ENCODE data around the gene NUSAP1. TPM values are rescaled to one million over a fixed set of nuclear protein-coding genes. Genes with fewer than 3 reads are reported as not detected.

Gene NUSAP1
- total RNA-seq, 2 experiments from 2014 or later, result 179 to 206 TPM

GRCh38 chr15:41333026-41333562 is 413 bp downstream of the NUSAP1 start:
- peak overlapping the region; percentile 91 for H3K4me3 Mint-ChIP-seq
- CTCF ChIA-PET, result interaction anchor here (0.6 to 1.9 kb wide), 9 partner anchors 9 to 604 kb away, joined by 3 to 8 read pairs (median 4); partner anchors contain the start of genes CHP1, EXD1 and MAPKBP1
- intact Hi-C loops (cut with DNase I, micrococcal nuclease), result loop anchor here (2.0 to 10.0 kb wide), 7 partner anchors 160 to 764 kb away; partner anchors contain the start of genes CHAC1 (in 1 of the 2), INO80 (in 1 of the 2), ITPKA (in 1 of the 2) and JMJD7 (in 1 of the 2)
- H3K9me3 Mint-ChIP-seq (ENCODE audit: low read depth), result no peaks in the 10 kb centered on the region
- POLR2A ChIA-PET, result interaction anchor here (0.7 to 2.6 kb wide), 9 partner anchors 8 to 663 kb away, joined by 3 to 19 read pairs (median 5); partner anchors contain the start of genes CHP1 and MAPKBP1
- ATAC-seq (peak; percentile 1), DNase-seq (no peak)
- peak overlapping the region; percentile 92 for H3K27ac Mint-ChIP-seq
- no peaks in the 10 kb centered on the region for H3K27me3 Mint-ChIP-seq
- H3K36me3 Mint-ChIP-seq (ENCODE audit: low read depth), result peaks cover 34% of the 10 kb centered on the region
- H3K4me1 Mint-ChIP-seq, result peaks cover 32% of the 10 kb centered on the region

GRCh38 chr15:41334293-41335120 is 1.8 kb downstream of the NUSAP1 start:
- ATAC-seq (no peak), DNase-seq (no peak)
- Mint-ChIP-seq H3K9me3 (ENCODE audit: low read depth) (no peaks in the 10 kb centered on the region), H3K27me3 (no peaks in the 10 kb centered on the region), H3K27ac (peak overlapping the region; percentile 49), H3K36me3 (ENCODE audit: low read depth) (peaks cover 36% of the 10 kb centered on the region), H3K4me1 (peaks cover 35% of the 10 kb centered on the region), H3K4me3 (peak overlapping the region; percentile 91)
- intact Hi-C loops (cut with DNase I, micrococcal nuclease), result loop anchor here (5.0 to 10.0 kb wide), 4 partner anchors 217 to 493 kb away; partner anchors contain the start of genes CHAC1 (in 1 of the 2), INO80 (in 1 of the 2) and JMJD7 (in 1 of the 2)
- ChIA-PET POLR2A (interaction anchor here (0.6 to 2.6 kb wide), 4 partner anchors 12 to 641 kb away, joined by 3 to 19 read pairs (median 6); no protein-coding TSS in a partner anchor), CTCF (no interaction called here)

GRCh38 chr15:41336549-41336948 is 3.9 kb downstream of the NUSAP1 start:
- POLR2A ChIA-PET, result interaction anchor here (0.5 to 0.6 kb wide), 2 partner anchors 54 to 528 kb away, joined by 3 read pairs; no protein-coding TSS in a partner anchor
- H3K27me3 Mint-ChIP-seq, result no peaks in the 10 kb centered on the region
- H3K4me1 Mint-ChIP-seq, result peaks cover 32% of the 10 kb centered on the region
- DNase-seq (peak; percentile 17), ATAC-seq (no peak)
- peaks cover 51% of the 10 kb centered on the region for H3K36me3 Mint-ChIP-seq (ENCODE audit: low read depth)
- peak overlapping the region; percentile 21 for H3K4me3 Mint-ChIP-seq
- H3K9me3 Mint-ChIP-seq (ENCODE audit: low read depth), result no peaks in the 10 kb centered on the region
- CTCF ChIA-PET, result interaction anchor here (0.5 to 0.6 kb wide), 2 partner anchors 14 to 558 kb away, joined by 3 read pairs; no protein-coding TSS in a partner anchor
- intact Hi-C loops (cut with DNase I, micrococcal nuclease), result loop anchor here in 1 of 2 experiments (10.0 kb wide), 1 partner anchor 432 kb away; no protein-coding TSS in a partner anchor
- no peak overlapping the region for H3K27ac Mint-ChIP-seq

GRCh38 chr15:41337047-41337446 is 4.4 kb downstream of the NUSAP1 start:
- POLR2A ChIA-PET, result no interaction called here
- Mint-ChIP-seq H3K27ac (no peak overlapping the region), H3K36me3 (ENCODE audit: low read depth) (peaks cover 54% of the 10 kb centered on the region), H3K4me3 (no peak overlapping the region), H3K27me3 (no peaks in the 10 kb centered on the region), H3K4me1 (peaks cover 29% of the 10 kb centered on the region), H3K9me3 (ENCODE audit: low read depth) (no peaks in the 10 kb centered on the region)
- DNase-seq (no peak), ATAC-seq (no peak)
- intact Hi-C loops (cut with DNase I, micrococcal nuclease), result loop anchor here in 1 of 2 experiments (10.0 kb wide), 1 partner anchor 432 kb away; no protein-coding TSS in a partner anchor
- CTCF ChIA-PET, result no interaction called here

GRCh38 chr15:41337631-41338522 is 5.2 kb downstream of the NUSAP1 start:
- Mint-ChIP-seq H3K27ac (no peak overlapping the region), H3K36me3 (ENCODE audit: low read depth) (peaks cover 60% of the 10 kb centered on the region), H3K4me1 (peaks cover 29% of the 10 kb centered on the region), H3K4me3 (no peak overlapping the region), H3K27me3 (no peaks in the 10 kb centered on the region), H3K9me3 (ENCODE audit: low read depth) (no peaks in the 10 kb centered on the region)
- POLR2A ChIA-PET, result no interaction called here
- DNase-seq (no peak), ATAC-seq (no peak)
- CTCF ChIA-PET, result no interaction called here
- intact Hi-C loops (cut with DNase I, micrococcal nuclease), result loop anchor here in 1 of 2 experiments (10.0 kb wide), 1 partner anchor 433 kb away; no protein-coding TSS in a partner anchor

GRCh38 chr15:41340189-41340695 is 7.6 kb downstream of the NUSAP1 start:
- intact Hi-C loops (cut with DNase I, micrococcal nuclease), result no loop called here
- POLR2A ChIA-PET, result no interaction called here
- no peak overlapping the region for H3K4me3 Mint-ChIP-seq
- ATAC-seq (no peak), DNase-seq (no peak)
- H3K27me3 Mint-ChIP-seq, result no peaks in the 10 kb centered on the region
- no peak overlapping the region for H3K27ac Mint-ChIP-seq
- peaks cover 24% of the 10 kb centered on the region for H3K4me1 Mint-ChIP-seq
- peaks cover 69% of the 10 kb centered on the region for H3K36me3 Mint-ChIP-seq (ENCODE audit: low read depth)
- H3K9me3 Mint-ChIP-seq (ENCODE audit: low read depth), result no peaks in the 10 kb centered on the region
- CTCF ChIA-PET, result no interaction called here

- peaks cover 20% of the 10 kb centered on the region for H3K4me1 Mint-ChIP-seq
- no peak for ATAC-seq
- H3K9me3 Mint-ChIP-seq (ENCODE audit: low read depth), result no peaks in the 10 kb centered on the region
- H3K27ac Mint-ChIP-seq, result no peak overlapping the region
- H3K4me3 Mint-ChIP-seq, result no peak overlapping the region
- H3K36me3 Mint-ChIP-seq (ENCODE audit: low read depth), result peaks cover 76% of the 10 kb centered on the region
- no peak for DNase-seq
- CTCF ChIA-PET, result interaction anchor here (0.6 kb wide), 1 partner anchor 13 kb away, joined by 3 read pairs; no protein-coding TSS in a partner anchor
- intact Hi-C loops (cut with DNase I, micrococcal nuclease), result no loop called here
- POLR2A ChIA-PET, result interaction anchor here (1.1 kb wide), 1 partner anchor 9 kb away, joined by 4 read pairs; the partner anchor contains the start of genes NUSAP1 and OIP5
- no peaks in the 10 kb centered on the region for H3K27me3 Mint-ChIP-seq
Observed at GRCh38 chr15:41341519-41341918, 8.8 kb downstream of the NUSAP1 start.

- Mint-ChIP-seq H3K9me3 (ENCODE audit: low read depth) (no peaks in the 10 kb centered on the region), H3K27me3 (no peaks in the 10 kb centered on the region), H3K4me1 (no peaks in the 10 kb centered on the region), H3K4me3 (no peak overlapping the region), H3K36me3 (ENCODE audit: low read depth) (peaks cover 69% of the 10 kb centered on the region), H3K27ac (no peak overlapping the region)
- CTCF ChIA-PET, result no interaction called here
- DNase-seq (no peak), ATAC-seq (no peak)
- POLR2A ChIA-PET, result interaction anchor here (1.5 kb wide), 1 partner anchor 15 kb away, joined by 4 read pairs; the partner anchor contains the start of gene OIP5
- intact Hi-C loops (cut with DNase I, micrococcal nuclease), result no loop called here
Observed at GRCh38 chr15:41347236-41347635, 14.6 kb downstream of the NUSAP1 start.

GRCh38 chr15:41350057-41350717 is 17.5 kb downstream of the NUSAP1 start:
- POLR2A ChIA-PET, result interaction anchor here (0.6 kb wide), 1 partner anchor 30 kb away, joined by 3 read pairs; no protein-coding TSS in a partner anchor
- DNase-seq, result no peak
- Mint-ChIP-seq H3K9me3 (ENCODE audit: low read depth) (no peaks in the 10 kb centered on the region), H3K4me1 (no peaks in the 10 kb centered on the region), H3K4me3 (no peak overlapping the region), H3K27me3 (no peaks in the 10 kb centered on the region), H3K36me3 (ENCODE audit: low read depth) (peaks cover 61% of the 10 kb centered on the region), H3K27ac (no peak overlapping the region)
- CTCF ChIA-PET, result interaction anchor here (0.7 kb wide), 1 partner anchor 8 kb away, joined by 3 read pairs; no protein-coding TSS in a partner anchor
- intact Hi-C loops (cut with DNase I, micrococcal nuclease), result no loop called here
- no peak for ATAC-seq

GRCh38 chr15:41354371-41354770 is 21.7 kb downstream of the NUSAP1 start:
- intact Hi-C loops (cut with DNase I, micrococcal nuclease), result no loop called here
- ATAC-seq (no peak), DNase-seq (no peak)
- POLR2A ChIA-PET, result no interaction called here
- H3K36me3 Mint-ChIP-seq (ENCODE audit: low read depth), result peaks cover 61% of the 10 kb centered on the region
- no peaks in the 10 kb centered on the region for H3K9me3 Mint-ChIP-seq (ENCODE audit: low read depth)
- H3K4me3 Mint-ChIP-seq, result no peak overlapping the region
- no peak overlapping the region for H3K27ac Mint-ChIP-seq
- H3K4me1 Mint-ChIP-seq, result no peaks in the 10 kb centered on the region
- CTCF ChIA-PET, result no interaction called here
- no peaks in the 10 kb centered on the region for H3K27me3 Mint-ChIP-seq
